H1 (cell line): ENCODE results near the gene WEE1. TPM values are rescaled to one million over a fixed set of nuclear protein-coding genes. Genes with fewer than 3 reads are reported as not detected.

ENCODE experiments used
- CTCF ChIA-PET: fragments of 300-600 bp; sonication (Branson Sonifier 250); formaldehyde crosslinking; loops from one replicate; lab custom pipeline; 2021; ENCODE audit not compliant: partially characterized antibody; lab: Charles Lee
- POLR2A ChIA-PET: fragments of 300-600 bp; sonication (Branson Sonifier 250); formaldehyde crosslinking; loops from one replicate; lab custom pipeline; 2021; ENCODE audit warnings: inconsistent platforms; ENCODE audit not compliant: partially characterized antibody; lab: Charles Lee
- DNase-seq, 2 experiments: peaks; one replicate each; pipeline versions ENCODE4 v3.0.0 to v3.0.0-alpha.2; 2010 to 2022; ENCODE audit warnings: low spot score in 2 of 2, low read depth in 1 of 2, mixed read lengths in 1 of 2
- FAIRE-seq: peaks from 2 replicates; lab custom pipeline; 2011; peaks lifted over from hg19 to GRCh38; lab: Jason Lieb, UNC
- H2AFZ ChIP-seq: 2 replicates; pipeline ENCODE4 v1.8.1; 2012; ENCODE audit warnings: low read length, inconsistent platforms
- H2AK5ac ChIP-seq: 2 replicates; pipeline ENCODE4 v1.6.1; 2013; ENCODE audit warnings: low read depth, low read length
- H2BK120ac ChIP-seq: replicated peaks from 2 replicates; pipeline ENCODE3; 2013; ENCODE audit warnings: low read depth, low read length, inconsistent platforms
- H2BK12ac ChIP-seq: 2 replicates; pipeline ENCODE4 v1.6.1; 2013; ENCODE audit warnings: low read depth, low read length
- H2BK15ac ChIP-seq: 2 replicates; pipeline ENCODE4 v1.6.1; 2013; ENCODE audit warnings: low read length
- H2BK20ac ChIP-seq: 2 replicates; pipeline ENCODE4 v1.6.1; 2013; ENCODE audit warnings: low read length
- H2BK5ac ChIP-seq: 2 replicates; pipeline ENCODE4 v1.6.1; 2013; ENCODE audit warnings: low read depth, low read length
- H3K14ac ChIP-seq: 2 replicates; pipeline ENCODE4 v1.6.1; 2013; ENCODE audit warnings: inconsistent platforms; ENCODE audit not compliant: insufficient read length
- H3K18ac ChIP-seq: 2 replicates; pipeline ENCODE4 v1.6.1; 2013; ENCODE audit warnings: low read length; ENCODE audit errors: extremely low read depth
- H3K23ac ChIP-seq: 2 replicates; pipeline ENCODE4 v1.6.1; 2013; ENCODE audit warnings: inconsistent platforms; ENCODE audit not compliant: insufficient read length
- H3K23me2 ChIP-seq: 2 replicates; pipeline ENCODE4 v1.6.1; 2013; ENCODE audit warnings: low read depth, low read length
- H3K27ac ChIP-seq: 2 replicates; pipeline ENCODE4 v1.6.1; 2011; ENCODE audit warnings: low read depth, low read length, inconsistent platforms
- H3K27me3 ChIP-seq, 4 experiments: replicated peaks in 1 of 4; 1 replicate in 1 of 4; 2 replicates in 3 of 4; pipeline versions ENCODE4 v1.6.1 to v1.8.1; 2011 to 2013; ENCODE audit warnings: low read length in 3 of 4, mild to moderate bottlenecking in 3 of 4, inconsistent platforms in 2 of 4, mixed read lengths in 2 of 4, moderate library complexity in 1 of 4; ENCODE audit not compliant: control insufficient read depth in 3 of 4, insufficient read depth in 3 of 4; ENCODE audit errors: extremely low read depth in 1 of 4
- H3K36me3 ChIP-seq, 4 experiments: 2 replicates each; pipeline versions ENCODE4 v1.6.1 to v1.8.1; 2011 to 2013; ENCODE audit warnings: mild to moderate bottlenecking in 4 of 4, low read length in 3 of 4, moderate library complexity in 2 of 4, control low read depth in 1 of 4, inconsistent platforms in 1 of 4; ENCODE audit not compliant: insufficient read depth in 4 of 4, control insufficient read depth in 2 of 4
- H3K4ac ChIP-seq: replicated peaks from 2 replicates; pipeline ENCODE3; 2013; ENCODE audit warnings: low read length, low read depth, mixed read lengths, inconsistent platforms; ENCODE audit not compliant: insufficient read length
- H3K4me1 ChIP-seq, 4 experiments: replicated peaks in 1 of 4; 1 replicate in 1 of 4; 2 replicates in 3 of 4; pipeline versions ENCODE4 v1.6.1 to v1.8.1; 2011 to 2013; ENCODE audit warnings: low read length in 3 of 4, inconsistent platforms in 2 of 4, mixed read lengths in 1 of 4; ENCODE audit not compliant: insufficient read depth in 4 of 4, control insufficient read depth in 3 of 4
- H3K4me2 ChIP-seq, 2 experiments: 2 replicates each; pipeline versions ENCODE4 v1.6.1 to v1.8.1; 2011 to 2013; ENCODE audit warnings: low read depth in 2 of 2, low read length in 2 of 2, control low read depth in 1 of 2, inconsistent platforms in 1 of 2, mild to moderate bottlenecking in 1 of 2; ENCODE audit not compliant: insufficient read depth in 1 of 2
- H3K4me3 ChIP-seq, 4 experiments: fragments of 200-600, 300-600 bp in 1 of 4; sonication (generic), shearing (Covaris generic), sonication (Bioruptor Twin) in 1 of 4; 2 replicates each; pipeline versions ENCODE4 v1.5.1 to v1.8.1; 2011 to 2016; ENCODE audit warnings: low read length in 4 of 4, low read depth in 3 of 4, control low read depth in 2 of 4, inconsistent platforms in 2 of 4, mild to moderate bottlenecking in 2 of 4, mixed read lengths in 1 of 4, moderate library complexity in 1 of 4; ENCODE audit not compliant: insufficient read depth in 2 of 4; ENCODE audit errors: extremely low read depth in 1 of 4
- H3K56ac ChIP-seq: replicated peaks from 2 replicates; pipeline ENCODE3; 2013; ENCODE audit warnings: low read depth, mild to moderate bottlenecking, mixed read lengths, low read length, inconsistent platforms; ENCODE audit not compliant: insufficient read length
- H3K79me1 ChIP-seq: 2 replicates; pipeline ENCODE4 v1.6.1; 2013; ENCODE audit warnings: low read depth, low read length, control low read depth
- H3K79me2 ChIP-seq, 2 experiments: 2 replicates each; pipeline versions ENCODE4 v1.6.1 to v1.8.1; 2012 to 2013; ENCODE audit warnings: low read length in 2 of 2, mild to moderate bottlenecking in 2 of 2, inconsistent platforms in 1 of 2; ENCODE audit not compliant: insufficient read depth in 2 of 2, control insufficient read depth in 1 of 2
- H3K9ac ChIP-seq, 4 experiments: replicated peaks in 1 of 4; 1 replicate in 1 of 4; 2 replicates in 3 of 4; pipeline versions ENCODE4 v1.6.1 to v1.8.1; 2011 to 2013; ENCODE audit warnings: low read depth in 3 of 4, low read length in 3 of 4, control low read depth in 2 of 4, mild to moderate bottlenecking in 2 of 4, moderate library complexity in 2 of 4, inconsistent platforms in 1 of 4; ENCODE audit errors: extremely low read depth in 1 of 4
- H3K9me3 ChIP-seq, 2 experiments: 2 replicates each; pipeline versions ENCODE4 v1.6.1 to v1.8.1; 2012 to 2013; ENCODE audit warnings: mild to moderate bottlenecking in 2 of 2, moderate library complexity in 2 of 2, control low read depth in 1 of 2, inconsistent platforms in 1 of 2, low read depth in 1 of 2, low read length in 1 of 2, mixed read lengths in 1 of 2; ENCODE audit not compliant: insufficient read depth in 2 of 2
- H4K20me1 ChIP-seq, 2 experiments: replicated peaks in 1 of 2; 2 replicates each; pipeline versions ENCODE3 to v1.8.1; 2011 to 2013; ENCODE audit warnings: inconsistent platforms in 2 of 2, low read length in 2 of 2, mild to moderate bottlenecking in 1 of 2; ENCODE audit not compliant: insufficient read depth in 2 of 2, control insufficient read depth in 1 of 2
- H4K5ac ChIP-seq: 2 replicates; pipeline ENCODE4 v1.6.1; 2013; ENCODE audit warnings: low read length, low read depth, mixed read lengths, inconsistent platforms; ENCODE audit not compliant: insufficient read length
- H4K8ac ChIP-seq: 2 replicates; pipeline ENCODE4 v1.8.0; 2013; ENCODE audit warnings: mild to moderate bottlenecking, moderate library complexity, low read length, inconsistent platforms; ENCODE audit not compliant: insufficient read depth; ENCODE audit errors: extremely low read depth
- H4K91ac ChIP-seq: replicated peaks from 2 replicates; pipeline ENCODE3; 2013; ENCODE audit warnings: low read length, mixed read lengths, inconsistent platforms; ENCODE audit not compliant: insufficient read length
- CHD1 ChIP-seq: IDR thresholded peaks from 2 replicates; pipeline ENCODE4 v1.6.1; 2012; ENCODE audit warnings: low read depth, low read length, improper control_type of control experiment
- EGR1 ChIP-seq: IDR thresholded peaks from 2 replicates; pipeline ENCODE4 v1.6.1; 2011; ENCODE audit warnings: low read depth, low read length, borderline replicate concordance
- GTF2F1 ChIP-seq: IDR thresholded peaks from 2 replicates; pipeline ENCODE4 v1.6.1; 2012; ENCODE audit warnings: low read depth, low read length, improper control_type of control experiment, borderline replicate concordance
- HDAC6 ChIP-seq: IDR thresholded peaks from one replicate; pipeline ENCODE4 v1.7.1; 2012; ENCODE audit warnings: low read depth, mild to moderate bottlenecking, inconsistent platforms, low read length, moderate library complexity
- NANOG ChIP-seq: IDR thresholded peaks from 2 replicates; pipeline ENCODE4 v1.6.1; 2011; ENCODE audit warnings: low read length, low read depth, mild to moderate bottlenecking, inconsistent platforms; ENCODE audit not compliant: insufficient read depth, poor library complexity, severe bottlenecking
- PHF8 ChIP-seq: fragments of 200-600 bp; sonication (generic); conservative IDR thresholded peaks from 2 replicates; pipeline ENCODE4 v1.7.1; 2012; ENCODE audit warnings: low read depth, mild to moderate bottlenecking, inconsistent platforms, low read length, moderate library complexity
- POLR2A ChIP-seq, 2 experiments: IDR thresholded peaks; 1 replicate in 1 of 2; 2 replicates in 1 of 2; pipeline ENCODE4 v1.6.1; 2011; ENCODE audit warnings: low read depth in 2 of 2, low read length in 2 of 2, mild to moderate bottlenecking in 2 of 2; ENCODE audit errors: control extremely low read depth in 1 of 2
- POU5F1 ChIP-seq: IDR thresholded peaks from 2 replicates; pipeline ENCODE4 v1.6.1; 2011; ENCODE audit warnings: low read depth, mild to moderate bottlenecking, low read length, moderate library complexity
- RAD21 ChIP-seq, 2 experiments: IDR thresholded peaks in 1 of 2; conservative IDR thresholded peaks in 1 of 2; 2 replicates each; pipeline ENCODE4 v1.6.1; 2011; ENCODE audit warnings: low read depth in 2 of 2, low read length in 2 of 2, improper control_type of control experiment in 1 of 2, inconsistent platforms in 1 of 2, mild to moderate bottlenecking in 1 of 2, moderate library complexity in 1 of 2
- SAP30 ChIP-seq: fragments of 300-600 bp; sonication (generic); IDR thresholded peaks from 2 replicates; pipeline ENCODE4 v1.7.1; 2012; ENCODE audit warnings: low read length, moderate library complexity, mild to moderate bottlenecking, inconsistent platforms; ENCODE audit not compliant: insufficient read depth, insufficient replicate concordance
- SP4 ChIP-seq: IDR thresholded peaks from 2 replicates; pipeline ENCODE4 v1.6.1; 2012; ENCODE audit warnings: low read length, inconsistent platforms
- SUZ12 ChIP-seq: fragments of 200-600 bp; sonication (generic); IDR thresholded peaks from 2 replicates; pipeline ENCODE4 v1.6.1; 2012; ENCODE audit warnings: mild to moderate bottlenecking, inconsistent platforms, low read length, moderate library complexity, mixed read lengths
- TCF12 ChIP-seq: IDR thresholded peaks from 2 replicates; pipeline ENCODE4 v1.6.1; 2011; ENCODE audit warnings: low read depth, mild to moderate bottlenecking, low read length
- WGBS, 2 experiments: shearing (Covaris generic) in 1 of 2; methylation state at CpG; one replicate each; pipeline versions ENCODE4 v1.1.6 to v1.1.7; 2013 to 2015; ENCODE audit warnings: low lambda C conversion rate in 2 of 2, mixed read lengths in 2 of 2, inconsistent platforms in 1 of 2, low coverage in 1 of 2, missing lambda C conversion rate in 1 of 2; ENCODE audit not compliant: insufficient replicate concordance in 2 of 2, insufficient coverage in 1 of 2, insufficient read length in 1 of 2; ENCODE audit errors: extremely low coverage in 1 of 2, missing lambda C conversion rate in 1 of 2; 5-methylcytosine and 5-hydroxymethylcytosine counted together
- polyA plus RNA-seq, 7 experiments: library from polyadenylated mRNA; depleted of rRNA in 3 of 7; stranded (reverse) in 5 of 7; unstranded in 2 of 7; fragments of >200 nt in 5 of 7; fragments of 200-250 nt in 2 of 7; gene quantifications; 1 replicate in 5 of 7; 2 replicates in 1 of 7; 4 replicates in 1 of 7; pipeline versions ENCODE4 v1.2.1 to v1.2.3, GENCODE V29; 2011 to 2013; ENCODE audit warnings: missing spikeins in 2 of 7, mixed read lengths in 2 of 7
- total RNA-seq: library from RNA; stranded (reverse); fragmentation: NEBNext Ultra II Directional; extraction: Animal tissue kit (Norgen Biotek cat#: 25700); gene quantifications from 2 replicates; pipeline ENCODE4 v1.2.1, GENCODE V29; 2021
- TF ChIP-seq, protein P1 (sequence below): IDR thresholded peaks from 2 replicates; pipeline ENCODE4 v1.6.1; 2012; ENCODE audit warnings: inconsistent platforms

Gene WEE1
- total and polyA plus RNA-seq, 2 of the 8 experiments (the other 6 are each of a cell fraction or from before 2014, with no cell fraction given), result 40.8 to 120 TPM

DNA sequence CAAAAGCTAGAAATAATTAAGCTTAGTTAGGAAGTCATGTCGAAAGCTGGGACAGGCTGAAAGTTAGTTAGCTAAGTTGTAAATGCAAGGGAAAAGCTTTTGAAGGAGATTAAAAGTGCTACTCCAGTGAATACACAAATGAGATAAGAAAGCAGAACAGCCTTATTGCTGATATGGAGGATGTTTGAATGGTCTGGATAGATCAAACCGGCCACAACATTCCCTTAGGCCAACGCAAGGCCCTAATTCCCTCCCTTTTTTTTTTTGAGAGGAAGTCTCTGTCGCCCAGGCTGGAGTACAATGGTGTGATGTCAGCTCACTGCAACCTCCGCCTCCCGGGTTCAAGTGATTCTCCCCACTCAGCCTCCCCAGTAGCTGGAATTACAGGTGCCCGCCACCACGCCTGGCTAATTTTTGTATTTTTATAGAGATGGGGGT, 23.3 kb upstream of the WEE1 start:
- no peaks in the 10 kb centered on the region for H3K79me2 ChIP-seq
- H3K27ac ChIP-seq, result no peak overlapping the region
- H2BK12ac ChIP-seq, result no peak overlapping the region
- H2AK5ac ChIP-seq, result no peak overlapping the region
- no peaks in the 10 kb centered on the region for H3K79me1 ChIP-seq
- H3K18ac ChIP-seq, result no peak overlapping the region
- H3K4ac ChIP-seq, result no peak overlapping the region
- DNase-seq, result peak in 1 of 2 experiments; percentile 29
- H3K14ac ChIP-seq, result no peak overlapping the region
- no peak overlapping the region for H3K9ac ChIP-seq
- CTCF ChIA-PET, result interaction anchor here (1.3 to 2.7 kb wide), 3 partner anchors 12 to 15 kb away, joined by 3 to 15 read pairs (median 9); no protein-coding TSS in a partner anchor
- no peak overlapping the region for H3K23ac ChIP-seq
- H3K36me3 ChIP-seq, result peaks cover 0 to 3% (median 0%) of the 10 kb centered on the region in 4 experiments; a peak in 1 of 8 replicates
- no peaks in the 10 kb centered on the region for H3K4me1 ChIP-seq
- no peaks in the 10 kb centered on the region for H4K20me1 ChIP-seq
- no peaks in the 10 kb centered on the region for H3K27me3 ChIP-seq
- H3K4me3 ChIP-seq, result no peak overlapping the region
- no peak overlapping the region for H2BK20ac ChIP-seq
- H3K23me2 ChIP-seq, result no peaks in the 10 kb centered on the region
- no peak overlapping the region for H4K5ac ChIP-seq
- TF ChIP-seq, protein P1, sequence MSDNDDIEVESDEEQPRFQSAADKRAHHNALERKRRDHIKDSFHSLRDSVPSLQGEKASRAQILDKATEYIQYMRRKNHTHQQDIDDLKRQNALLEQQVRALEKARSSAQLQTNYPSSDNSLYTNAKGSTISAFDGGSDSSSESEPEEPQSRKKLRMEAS, result no peak
- TF ChIP-seq RAD21 (IDR thresholded peaks at IDR 0.05 in 1 of 2, conservative IDR thresholded peaks at IDR 0.05 in 1 of 2; ENCODE audit: low read depth in 2 of 2, low read length in 2 of 2), result no peak
- no peak for TF ChIP-seq EGR1
- TF ChIP-seq POLR2A (IDR thresholded peaks at IDR 0.05; ENCODE audit: control extremely low read depth in 1 of 2, low read depth in 2 of 2, low read length in 2 of 2), result no peak
- TF ChIP-seq CHD1, result no peak
- no peak for TF ChIP-seq PHF8
- no peak for TF ChIP-seq TCF12
- no peak for TF ChIP-seq GTF2F1
- TF ChIP-seq SUZ12, result no peak
- no peak for TF ChIP-seq HDAC6
- TF ChIP-seq NANOG, result no peak
- no peak for TF ChIP-seq SP4
- no peak for TF ChIP-seq SAP30
- TF ChIP-seq POU5F1, result no peak
- H3K56ac ChIP-seq, result no peak overlapping the region
- WGBS, 2 experiments, result 94% methylated on average over 8 of the region's 8 CpGs; no CpG with 5 or more reads in 1 of the 2 experiments
- POLR2A ChIA-PET, result interaction anchor here (0.5 kb wide), 1 partner anchor 17 kb away, joined by 5 read pairs; no protein-coding TSS in a partner anchor
- H2BK120ac ChIP-seq, result no peak overlapping the region
- no peak overlapping the region for H3K4me2 ChIP-seq
- no peak overlapping the region for H2BK5ac ChIP-seq
- H2BK15ac ChIP-seq, result no peak overlapping the region
- H4K8ac ChIP-seq, result no peak overlapping the region
- peaks cover 7 to 12% of the 10 kb centered on the region in 2 experiments for H3K9me3 ChIP-seq
- FAIRE-seq, result no peak
- no peak overlapping the region for H4K91ac ChIP-seq
- H2AFZ ChIP-seq, result no peak overlapping the region
